ENCODE results near the gene TBC1D3H.
"Not testable (repeated sequence)": the region's sequence is repeated elsewhere in the genome, so short reads cannot be mapped to it uniquely, and the experiment has no call there.

The TBC1D3H gene

DNA sequence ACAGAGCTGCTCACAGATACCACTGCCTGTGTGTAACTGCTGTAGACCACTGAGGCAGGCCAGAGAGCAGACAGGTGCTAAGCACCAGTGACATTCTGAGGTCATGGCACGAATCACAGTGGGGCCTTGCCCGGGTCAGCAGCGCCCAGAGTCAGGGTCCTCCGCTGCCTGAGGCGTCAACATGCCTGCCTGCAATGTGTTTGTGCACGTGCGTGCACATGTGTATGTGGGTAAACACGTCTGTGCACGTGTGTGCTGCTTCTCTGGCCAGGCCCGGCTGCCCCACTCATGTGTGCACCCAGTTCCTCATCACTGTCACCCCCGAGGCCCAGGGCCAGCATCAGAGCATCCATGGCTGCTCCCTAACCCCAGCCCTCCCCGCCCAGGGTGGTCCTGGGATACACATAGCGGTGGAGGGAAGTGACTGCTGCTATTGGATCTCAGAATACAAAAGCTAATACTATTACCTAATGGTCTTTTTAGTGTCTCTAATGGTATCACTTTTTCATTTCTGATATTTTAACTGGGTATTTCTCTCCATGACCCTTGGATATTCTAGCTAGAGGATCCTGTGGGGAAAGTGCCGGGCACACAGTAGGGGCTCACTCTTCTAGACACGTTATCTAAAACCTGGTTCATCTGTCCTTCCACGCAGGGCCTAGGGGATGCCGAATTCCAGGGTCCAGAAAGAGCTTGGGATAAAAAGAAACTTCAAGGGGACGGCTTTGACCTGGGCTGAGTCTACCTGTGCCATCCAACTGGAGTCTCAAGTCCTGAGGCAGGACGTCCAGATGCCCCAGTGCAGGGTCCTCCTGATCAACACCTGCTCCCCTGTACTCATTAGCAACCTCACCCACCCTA, at the start of gene TBC1D3H:
Gene TBC1D3H (minus strand): TSS at position 51 of the 861 bp plus-strand sequence. CDS start 1,540 bp downstream, outside the sequence.
- DNase-seq (ENCODE audit: low spot score), result not testable (repeated sequence)

GRCh38 chr17:36428891-36429290, 40.7 kb upstream of the TBC1D3H start:
- not testable (repeated sequence) for DNase-seq (ENCODE audit: low spot score)

DNA sequence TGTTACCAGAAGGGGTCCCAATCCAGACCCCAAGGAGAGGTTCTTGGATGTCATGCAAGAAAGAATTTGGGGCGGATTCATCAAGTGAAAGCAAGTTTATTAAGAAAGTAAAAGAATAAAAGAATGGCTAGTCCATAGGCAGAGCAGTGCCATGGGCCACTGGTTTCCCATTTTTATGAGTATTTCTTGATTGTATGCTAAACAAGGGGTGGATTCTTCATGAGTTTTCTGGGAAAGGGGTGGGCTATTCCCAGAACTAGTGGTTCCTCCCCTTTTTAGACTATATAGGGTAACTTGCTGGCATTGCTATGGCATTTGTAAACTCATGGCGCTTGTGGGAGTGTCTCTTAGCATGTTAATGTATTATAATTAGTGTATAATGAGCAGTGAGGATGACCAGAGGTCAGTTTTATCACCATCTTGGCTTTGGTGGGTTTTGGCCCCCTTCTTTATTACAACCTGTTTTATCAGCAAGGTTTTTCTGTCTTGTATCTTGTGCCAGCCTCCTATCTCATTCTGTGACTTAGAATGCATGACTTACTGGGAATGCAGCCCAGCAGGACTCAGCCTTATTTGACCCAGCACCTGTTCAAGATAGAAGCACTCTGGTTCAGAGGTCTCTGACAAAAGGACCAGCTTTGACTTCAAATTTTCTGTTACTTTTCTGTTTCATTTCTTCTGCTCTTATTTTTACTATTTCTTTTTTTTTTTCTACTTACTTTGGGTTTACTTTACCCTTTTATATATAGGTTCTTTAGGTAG, 27.1 kb upstream of the TBC1D3H start:
- not testable (repeated sequence) for DNase-seq (ENCODE audit: low spot score)

- not testable (repeated sequence) for DNase-seq (ENCODE audit: low spot score)
Measured at GRCh38 chr17:36390943-36391645, 2.9 kb upstream of the TBC1D3H start.

DNA sequence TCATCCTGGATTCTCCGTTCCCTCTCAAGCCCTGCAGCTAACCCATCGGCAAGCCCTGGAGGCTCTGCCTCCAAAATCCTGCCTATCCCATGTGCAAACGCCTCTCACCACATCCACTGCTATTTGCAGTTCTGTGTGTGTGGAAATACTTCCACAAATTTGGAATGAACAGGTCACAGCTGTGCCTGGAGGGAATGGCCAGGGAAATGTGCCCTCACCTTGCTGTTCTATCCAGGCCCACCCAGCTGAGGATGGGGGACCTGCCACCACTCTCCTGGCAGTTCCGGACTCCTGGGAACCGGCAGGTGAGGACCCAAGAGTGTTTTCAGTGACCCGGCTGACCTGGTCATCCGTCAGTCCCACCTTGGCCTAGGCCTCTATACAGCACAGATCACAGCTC, 12.3 kb downstream of the TBC1D3H start:
- not testable (repeated sequence) for DNase-seq (ENCODE audit: low spot score)

DNA sequence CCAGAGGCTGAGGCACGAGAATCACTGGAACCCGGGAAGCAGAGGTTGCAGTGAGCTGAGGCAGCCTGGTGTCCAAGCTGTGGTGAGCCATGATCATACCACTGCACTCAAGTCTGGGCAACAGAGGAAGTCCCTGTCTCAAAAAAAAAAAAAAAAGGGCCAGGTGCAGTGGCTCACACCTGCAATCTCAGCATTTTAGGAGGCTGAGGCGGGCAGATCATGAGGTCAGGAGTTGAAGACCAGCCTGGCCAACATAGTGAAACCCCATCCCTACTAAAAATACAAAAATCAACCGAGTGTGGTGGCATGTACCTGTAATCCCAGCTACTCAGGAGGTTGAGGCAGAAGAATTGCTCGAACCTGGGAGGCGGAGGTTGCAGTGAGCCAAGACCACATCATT, 25.7 kb downstream of the TBC1D3H start:
- DNase-seq (ENCODE audit: low spot score), result not testable (repeated sequence)
